Stimulated activated CD4-positive, alpha-beta T cell treated with anti-CD3 and anti-CD28 coated beads, Interleukin-4, amount 100 ng/mL, for 48 hours (primary cell): ENCODE measurements around the gene SERTM2.
"Not testable (repeated sequence)": the region's sequence is repeated elsewhere in the genome, so short reads cannot be mapped to it uniquely, and the experiment has no call there.

Experiments used
- DNase-seq, 2 donors: peaks; one replicate each; pipeline ENCODE4 v3.0.0-alpha.2; 2020; ENCODE audit warnings: low read depth in 2 of 2

Gene SERTM2

GRCh38 chrX:111511477-111511876, at the start of gene SERTM2:
Gene SERTM2 (plus strand): TSS chrX:111511645. CDS start chrX:111518858, 7,213 bp downstream.
- no peak for DNase-seq

DNA sequence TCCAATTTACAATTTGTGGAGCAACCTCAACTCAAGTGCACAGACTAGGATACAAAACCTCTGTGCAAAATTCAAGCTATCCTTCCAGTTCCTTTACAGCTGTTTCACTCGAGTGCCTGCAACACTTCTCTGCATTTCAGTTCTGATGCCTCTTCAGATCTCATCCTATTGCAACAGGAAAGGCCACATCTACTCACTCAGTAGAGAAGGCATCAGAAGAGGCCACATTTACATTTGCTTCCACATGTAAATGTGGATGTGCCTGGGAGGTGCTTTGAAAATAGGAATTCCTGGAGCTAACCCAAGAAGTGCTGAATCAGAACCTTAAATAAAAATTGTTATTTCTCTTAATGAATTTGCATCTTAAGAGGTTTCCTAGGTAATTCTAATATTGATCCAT, 45.8 kb upstream of the SERTM2 start:
- no peak for DNase-seq

DNA sequence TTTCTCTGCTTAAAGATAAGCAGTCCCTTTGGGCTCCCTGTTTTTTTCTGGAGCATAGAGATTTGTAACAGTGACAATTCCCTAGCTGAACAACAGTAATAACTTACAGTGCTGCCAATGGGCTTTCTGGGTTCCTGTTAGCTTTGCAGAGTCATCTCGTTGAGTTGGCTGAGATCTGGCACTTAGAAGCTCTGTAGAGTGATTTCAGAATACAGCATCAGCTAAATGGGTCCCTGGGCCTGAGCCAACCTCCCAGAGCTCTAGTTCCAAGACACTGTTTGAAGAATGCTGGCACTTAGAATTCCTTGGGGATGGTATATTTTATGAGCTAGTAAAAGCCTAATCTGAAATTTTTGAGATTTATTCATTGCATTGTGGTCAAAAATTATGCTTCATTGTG, 43.5 kb upstream of the SERTM2 start:
- no peak for DNase-seq

DNA sequence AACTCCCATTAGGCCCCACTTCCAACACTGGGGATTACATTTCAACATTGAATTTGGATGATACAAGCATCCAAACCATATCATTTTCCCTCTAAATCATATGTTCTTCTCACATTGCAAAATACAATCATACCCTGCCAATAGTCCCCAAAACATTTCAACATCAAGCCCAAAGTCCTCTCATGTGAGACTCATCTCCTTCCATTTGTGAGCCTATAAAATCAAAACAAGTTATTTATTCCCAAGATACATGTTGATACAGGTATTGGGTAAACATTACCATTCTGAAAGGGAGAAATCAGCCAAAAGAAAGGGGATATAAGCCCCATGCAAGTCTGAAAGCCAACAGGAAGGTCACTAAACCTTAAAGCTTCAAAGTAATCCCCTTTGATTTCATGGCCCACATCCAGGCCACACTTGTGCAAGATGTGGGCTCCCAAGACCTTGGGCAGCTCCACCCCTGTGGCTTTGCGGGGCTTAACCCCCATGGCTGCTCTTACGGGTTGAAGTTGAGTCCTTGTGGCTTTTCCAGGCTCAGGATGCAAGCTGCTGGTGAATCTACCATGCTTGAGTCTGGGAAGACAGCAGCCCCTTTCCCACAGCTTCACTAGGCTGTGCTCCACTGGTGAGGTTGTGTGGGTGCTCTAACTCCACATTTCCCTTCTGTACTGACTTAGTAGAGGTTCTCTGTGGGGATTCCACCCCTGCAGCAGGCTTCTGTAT, 40.6 kb upstream of the SERTM2 start:
- DNase-seq = no peak

DNA sequence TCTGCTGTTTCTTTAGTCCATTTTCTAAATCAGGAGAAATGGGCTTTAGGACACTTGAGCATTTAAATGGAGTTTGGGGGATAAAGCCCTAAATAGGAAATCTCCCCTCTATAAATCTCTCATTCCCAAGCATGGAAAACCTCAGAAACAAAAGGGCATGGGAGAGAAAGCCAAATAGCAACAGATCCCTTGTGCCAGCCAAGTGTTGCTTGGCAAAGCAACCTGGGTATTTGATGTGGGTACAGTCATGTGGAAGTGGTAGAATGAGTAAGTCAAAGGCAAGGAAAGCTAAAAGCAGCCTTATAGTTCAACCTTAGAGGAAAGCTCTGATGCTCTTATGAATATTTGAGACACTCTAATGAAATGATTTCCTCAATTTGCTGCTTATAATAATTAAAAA, 29.5 kb upstream of the SERTM2 start:
- DNase-seq = no peak

GRCh38 chrX:111483135-111483534, 28.3 kb upstream of the SERTM2 start:
- DNase-seq = no peak

DNA sequence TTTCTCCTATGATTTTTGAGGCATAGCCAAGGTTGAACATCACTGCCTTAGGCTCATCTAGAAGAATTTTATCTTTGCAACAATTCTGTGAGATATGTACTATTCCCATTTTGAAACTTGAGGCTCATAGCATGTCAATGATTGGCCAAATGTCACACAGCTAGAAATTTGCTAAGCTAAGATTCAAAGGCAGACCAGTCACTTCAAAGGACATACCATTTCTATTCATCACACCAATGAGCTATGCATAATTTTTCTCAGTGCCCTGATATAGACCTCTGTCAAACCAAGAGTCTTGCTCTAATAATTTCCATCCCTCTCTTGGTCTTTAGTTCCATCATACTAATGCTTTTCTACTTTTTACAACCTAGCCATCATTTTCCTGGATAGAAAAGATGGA, 27.6 kb upstream of the SERTM2 start:
- DNase-seq = no peak

- no peak for DNase-seq
Observed at GRCh38 chrX:111490688-111491087, 20.8 kb upstream of the SERTM2 start.

DNA sequence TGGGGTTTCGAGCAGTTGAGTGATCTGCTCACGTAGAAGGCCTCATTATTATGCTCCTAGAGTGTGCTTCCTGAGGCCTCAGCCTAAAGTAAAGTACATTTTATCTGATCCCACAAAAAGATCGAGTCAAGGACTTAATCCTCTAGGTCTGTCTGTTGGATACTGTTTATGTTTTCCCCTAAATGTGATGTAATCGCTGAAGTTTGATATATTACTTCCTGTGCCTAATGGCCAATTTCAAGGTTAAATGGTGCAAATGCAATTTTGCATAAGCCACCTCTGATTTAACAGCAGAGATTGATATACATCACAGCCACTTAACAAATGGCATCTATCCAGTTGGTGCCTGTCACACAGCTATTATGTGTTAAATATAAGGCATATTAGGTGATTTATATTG, 19.4 kb upstream of the SERTM2 start:
- DNase-seq = no peak

- no peak for DNase-seq
Observed at GRCh38 chrX:111498538-111499103, 12.8 kb upstream of the SERTM2 start.

DNA sequence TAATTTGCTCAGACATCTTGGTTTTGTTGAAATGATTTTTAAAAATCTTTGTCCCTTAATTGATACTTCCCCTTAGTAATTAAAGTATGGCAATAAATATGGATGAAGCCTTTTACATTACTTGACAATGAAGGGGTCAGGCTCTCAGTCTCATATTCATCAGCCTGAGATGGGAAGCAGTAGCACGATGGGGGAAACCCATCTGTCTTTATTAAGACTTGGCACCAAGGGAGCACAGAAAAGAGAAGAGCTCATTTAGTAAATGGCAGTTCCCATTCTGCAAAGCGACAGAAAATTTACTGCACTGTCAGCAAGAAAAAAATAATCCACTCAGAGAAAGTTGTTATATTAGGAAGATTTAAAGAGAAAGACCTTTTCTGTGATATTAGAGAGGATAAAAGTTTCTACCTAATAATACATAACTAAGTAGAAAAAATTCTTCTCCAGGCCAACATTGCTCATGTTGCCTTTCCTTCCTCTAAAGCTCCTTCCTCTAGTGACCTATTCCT, 7.9 kb upstream of the SERTM2 start:
- DNase-seq = no peak

- DNase-seq = no peak
Observed at GRCh38 chrX:111504941-111505340, 6.5 kb upstream of the SERTM2 start.

GRCh38 chrX:111505783-111506182, 5.7 kb upstream of the SERTM2 start:
- no peak for DNase-seq

GRCh38 chrX:111506826-111507225, 4.6 kb upstream of the SERTM2 start:
- no peak for DNase-seq

DNA sequence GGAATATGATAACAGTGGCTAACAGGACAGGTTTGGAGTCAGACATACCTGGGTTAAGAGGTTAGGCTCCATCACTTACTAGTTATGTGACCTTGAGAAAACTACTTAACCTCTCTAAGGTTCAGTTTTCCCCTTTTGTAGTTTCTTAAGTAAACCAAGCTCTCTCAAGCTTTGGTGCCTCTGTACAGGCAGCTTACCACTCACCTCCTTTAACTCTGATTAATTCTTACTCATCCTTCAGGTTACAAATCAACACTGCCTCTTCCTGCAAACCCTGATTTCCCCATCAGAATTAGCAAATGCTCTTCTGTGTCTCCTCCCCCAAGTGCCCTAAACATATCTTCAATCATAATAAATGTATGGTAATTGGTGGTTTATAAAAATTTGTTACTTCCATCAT, 3.5 kb upstream of the SERTM2 start:
- DNase-seq = no peak

DNA sequence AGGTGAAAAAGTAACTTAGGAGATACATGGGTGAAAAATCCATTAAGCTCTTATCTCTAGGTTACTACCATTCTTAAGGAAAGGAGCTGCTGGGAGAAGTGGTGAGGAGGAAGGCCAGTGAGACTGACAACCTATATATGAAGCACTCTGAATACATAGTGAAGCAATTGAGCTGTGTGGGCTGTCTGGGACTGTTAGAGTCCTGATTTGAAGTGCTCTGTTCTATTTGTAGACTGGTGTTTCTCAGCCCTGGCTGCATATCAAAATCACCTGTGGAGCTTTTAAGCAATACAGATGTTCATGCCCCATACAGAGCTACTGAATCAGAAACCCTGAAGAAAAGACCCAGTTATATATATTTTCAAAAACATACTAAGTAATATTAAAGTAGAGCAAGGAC, 3.9 kb downstream of the SERTM2 start:
- DNase-seq = no peak

- DNase-seq = no peak
Observed at GRCh38 chrX:111518667-111519066, 7.2 kb downstream of the SERTM2 start.

DNA sequence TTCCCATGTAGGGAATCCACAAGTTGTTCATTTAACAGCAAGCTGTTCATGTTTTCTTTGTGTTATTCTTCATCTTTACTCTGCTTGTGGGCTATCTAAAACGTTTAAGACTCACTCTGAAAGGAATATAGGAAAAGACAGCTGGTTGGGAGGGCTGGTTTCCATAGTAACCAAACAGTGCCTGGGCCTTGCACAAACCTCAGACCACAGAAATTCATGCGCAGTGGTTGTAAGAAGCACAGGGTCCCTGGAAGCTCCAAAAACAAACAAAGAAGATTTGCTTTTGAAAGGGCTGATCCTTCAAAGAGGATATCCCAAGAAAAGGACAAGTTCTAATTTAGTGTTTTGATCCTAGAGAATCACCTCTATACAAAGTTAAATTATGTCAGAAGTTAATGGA, 7.8 kb downstream of the SERTM2 start:
- no peak for DNase-seq

DNA sequence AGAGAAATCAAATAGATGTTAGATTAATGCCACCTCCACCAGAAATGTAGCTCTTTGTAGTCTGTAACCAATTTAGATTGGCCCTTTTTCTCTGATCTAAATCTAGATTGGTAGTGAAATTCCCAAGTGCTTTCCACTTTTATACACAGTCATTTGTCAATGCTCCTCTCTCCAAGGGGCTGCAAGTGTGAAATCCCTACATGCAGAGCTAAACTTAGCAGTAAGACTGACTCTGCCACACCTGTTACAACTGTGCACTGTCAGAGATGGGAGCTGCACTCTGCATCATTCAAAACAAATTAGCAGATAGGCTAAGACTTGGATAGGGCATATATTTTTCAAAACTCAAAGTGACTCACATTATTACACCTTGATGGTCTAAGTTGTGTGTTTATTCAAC, 9.1 kb downstream of the SERTM2 start:
- no peak for DNase-seq

GRCh38 chrX:111521169-111521568, 9.7 kb downstream of the SERTM2 start:
- DNase-seq = no peak

GRCh38 chrX:111543212-111543741, 31.8 kb downstream of the SERTM2 start:
- no peak for DNase-seq

DNA sequence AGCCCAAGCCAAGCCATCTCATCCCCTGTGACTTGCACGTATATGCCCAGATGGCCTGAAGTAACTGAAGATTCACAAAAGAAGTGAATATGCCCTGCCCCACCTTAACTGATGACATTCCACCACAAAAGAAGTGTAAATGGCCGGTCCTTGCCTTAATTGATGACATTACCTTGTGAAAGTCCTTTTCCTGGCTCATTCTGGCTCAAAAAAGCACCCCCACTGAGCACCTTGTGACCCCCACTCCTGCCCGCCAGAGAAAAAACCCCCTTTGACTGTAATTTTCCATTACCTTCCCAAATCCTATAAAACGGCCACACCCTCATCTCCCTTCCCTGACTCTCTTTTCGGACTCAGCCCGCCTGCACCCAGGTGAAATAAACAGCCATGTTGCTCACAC, 37.8 kb downstream of the SERTM2 start:
- DNase-seq = not testable (repeated sequence)

GRCh38 chrX:111555406-111555958, 44.0 kb downstream of the SERTM2 start:
- DNase-seq = no peak
